ENCODE measurements around the gene SLC35F1.

Gene SLC35F1

DNA sequence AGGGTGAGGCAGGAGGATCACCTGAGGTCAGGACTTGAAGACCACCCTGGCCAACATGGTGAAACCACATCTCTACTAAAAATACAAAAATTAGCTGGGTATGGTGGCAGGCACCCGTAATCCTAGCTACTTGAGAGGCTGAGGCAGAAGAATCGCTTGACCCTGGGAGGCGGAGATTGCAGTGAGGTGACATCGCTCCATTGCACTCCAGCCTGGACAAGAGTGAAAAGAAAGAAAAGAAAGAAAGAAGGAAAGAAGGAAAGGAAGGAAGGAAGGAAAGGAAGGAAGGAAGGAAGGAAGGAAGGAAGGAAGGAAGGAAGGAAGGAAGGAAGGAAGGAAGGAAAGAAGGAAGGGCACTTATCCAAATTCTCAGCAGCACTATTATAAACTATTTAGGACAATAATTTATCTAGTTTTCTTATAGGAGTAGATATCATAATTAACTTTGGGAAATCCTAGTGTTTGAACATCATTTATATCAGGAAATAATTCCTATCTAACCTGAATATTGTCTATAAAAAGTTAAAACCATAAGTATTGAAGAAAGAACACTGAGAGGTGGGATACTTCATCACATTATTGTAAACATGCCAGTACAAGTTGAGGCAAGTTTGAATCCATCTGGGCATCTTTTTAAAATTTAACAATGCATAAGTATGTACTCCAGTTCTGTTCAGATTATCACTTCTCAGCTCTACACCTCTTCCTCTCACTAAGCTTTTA is 305.5 kb downstream of the SLC35F1 start:
- Histone ChIP-seq H3K9me3 (ENCODE audit: control insufficient read depth, low read length) (no peaks in the 10 kb centered on the region), H3K27ac (ENCODE audit: low read depth, low read length, severe bottlenecking) (no peak overlapping the region), H3K4me3 (ENCODE audit: extremely low read depth, insufficient read depth, low read length, poor library complexity, severe bottlenecking) (no peak overlapping the region), H3K36me3 (ENCODE audit: control insufficient read depth, insufficient read depth, low read length) (no peaks in the 10 kb centered on the region), H3K4me1 (ENCODE audit: control insufficient read depth, insufficient read depth, low read length, poor library complexity, severe bottlenecking) (no peaks in the 10 kb centered on the region)
- WGBS, 2 experiments (ENCODE audit: insufficient coverage in 2 of 2) = 97% methylated on average over 4 of the region's 4 CpGs

DNA sequence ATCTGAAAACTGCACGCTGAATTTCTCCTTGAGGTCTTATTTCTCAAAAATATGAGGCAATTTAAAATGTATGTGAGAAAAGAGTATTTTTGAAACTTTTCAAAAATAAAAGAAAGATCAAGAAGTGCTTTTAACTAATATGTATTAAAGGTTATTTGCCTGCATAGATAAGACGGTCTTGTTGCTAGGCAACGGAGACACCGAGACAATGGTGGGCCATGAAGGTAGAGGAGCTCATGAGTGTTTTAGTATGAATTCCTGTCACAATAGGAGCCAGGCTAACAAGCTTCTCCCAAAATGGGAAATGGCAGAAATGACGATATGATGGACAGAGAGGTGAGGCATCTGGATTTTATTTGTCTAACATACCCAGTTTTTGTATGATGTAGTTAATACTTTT is 308.2 kb downstream of the SLC35F1 start:
- Histone ChIP-seq H3K4me3 (ENCODE audit: extremely low read depth, insufficient read depth, low read length, poor library complexity, severe bottlenecking) (no peak overlapping the region), H3K36me3 (ENCODE audit: control insufficient read depth, insufficient read depth, low read length) (no peaks in the 10 kb centered on the region), H3K27ac (ENCODE audit: low read depth, low read length, severe bottlenecking) (no peak overlapping the region), H3K9me3 (ENCODE audit: control insufficient read depth, low read length) (no peaks in the 10 kb centered on the region), H3K4me1 (ENCODE audit: control insufficient read depth, insufficient read depth, low read length, poor library complexity, severe bottlenecking) (peaks cover 2% of the 10 kb centered on the region)
- 95 to 98% methylated on average over 4 to 5 of the region's 5 CpGs for WGBS, 2 experiments (ENCODE audit: insufficient coverage in 2 of 2)

DNA sequence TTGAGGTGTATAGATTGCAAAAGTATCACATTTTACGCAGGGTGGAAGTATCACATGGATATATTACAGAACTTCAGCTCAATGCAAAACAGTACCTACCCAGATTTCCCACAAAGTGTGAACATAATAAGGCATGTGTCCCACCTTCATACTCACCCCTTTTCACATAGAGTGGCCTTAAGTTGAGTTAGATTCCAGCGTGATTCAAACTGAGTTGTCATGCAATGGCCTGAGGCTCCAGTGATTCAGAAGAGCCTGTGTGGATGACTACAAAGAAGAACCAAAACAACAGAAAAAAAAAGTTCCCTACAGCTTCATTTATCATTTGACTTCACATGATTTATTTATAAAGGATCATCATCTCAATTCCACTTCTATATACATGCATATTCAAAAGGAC is 309.7 kb downstream of the SLC35F1 start:
- WGBS, 2 experiments (ENCODE audit: insufficient coverage in 2 of 2) = 100% methylated on average over 1 of the region's 2 CpGs; no CpG with 5 or more reads in 1 of the 2 experiments
- H3K27ac ChIP-seq (ENCODE audit: low read depth, low read length, severe bottlenecking) = no peak overlapping the region
- peaks cover 8% of the 10 kb centered on the region for H3K4me1 ChIP-seq (ENCODE audit: control insufficient read depth, insufficient read depth, low read length, poor library complexity, severe bottlenecking)

DNA sequence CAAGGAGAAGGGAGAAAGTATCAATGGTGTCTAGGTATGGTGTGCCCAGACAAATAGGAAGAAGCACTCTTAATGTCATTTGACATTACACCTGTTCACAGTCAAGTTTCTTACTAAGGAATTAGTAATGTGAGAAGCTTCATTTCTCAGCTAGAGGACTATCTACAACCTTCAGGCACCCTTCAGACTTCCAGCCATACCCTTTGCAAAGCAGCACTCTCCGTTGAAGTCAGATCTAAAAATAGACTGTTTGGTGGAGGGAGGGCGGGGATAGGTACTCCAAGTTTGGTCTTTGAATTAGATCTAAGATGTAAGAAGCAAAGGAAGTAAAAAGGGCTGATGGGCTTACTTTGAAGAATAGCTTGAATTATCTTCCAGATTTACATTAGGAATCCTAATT is 311.1 kb downstream of the SLC35F1 start:
- Histone ChIP-seq H3K36me3 (ENCODE audit: control insufficient read depth, insufficient read depth, low read length) (no peaks in the 10 kb centered on the region), H3K4me3 (ENCODE audit: extremely low read depth, insufficient read depth, low read length, poor library complexity, severe bottlenecking) (no peak overlapping the region), H3K4me1 (ENCODE audit: control insufficient read depth, insufficient read depth, low read length, poor library complexity, severe bottlenecking) (peaks cover 8% of the 10 kb centered on the region), H3K9me3 (ENCODE audit: control insufficient read depth, low read length) (no peaks in the 10 kb centered on the region), H3K27ac (ENCODE audit: low read depth, low read length, severe bottlenecking) (no peak overlapping the region)
- 75% methylated on average over 2 of the region's 2 CpGs; no CpG with 5 or more reads in 1 of the 2 experiments for WGBS, 2 experiments (ENCODE audit: insufficient coverage in 2 of 2)

More for the DNA sequence above, 309.7 kb downstream of the SLC35F1 start:
- H3K9me3 ChIP-seq (ENCODE audit: control insufficient read depth, low read length) = no peaks in the 10 kb centered on the region
- H3K36me3 ChIP-seq (ENCODE audit: control insufficient read depth, insufficient read depth, low read length) = no peaks in the 10 kb centered on the region
- no peak overlapping the region for H3K4me3 ChIP-seq (ENCODE audit: extremely low read depth, insufficient read depth, low read length, poor library complexity, severe bottlenecking)

DNA sequence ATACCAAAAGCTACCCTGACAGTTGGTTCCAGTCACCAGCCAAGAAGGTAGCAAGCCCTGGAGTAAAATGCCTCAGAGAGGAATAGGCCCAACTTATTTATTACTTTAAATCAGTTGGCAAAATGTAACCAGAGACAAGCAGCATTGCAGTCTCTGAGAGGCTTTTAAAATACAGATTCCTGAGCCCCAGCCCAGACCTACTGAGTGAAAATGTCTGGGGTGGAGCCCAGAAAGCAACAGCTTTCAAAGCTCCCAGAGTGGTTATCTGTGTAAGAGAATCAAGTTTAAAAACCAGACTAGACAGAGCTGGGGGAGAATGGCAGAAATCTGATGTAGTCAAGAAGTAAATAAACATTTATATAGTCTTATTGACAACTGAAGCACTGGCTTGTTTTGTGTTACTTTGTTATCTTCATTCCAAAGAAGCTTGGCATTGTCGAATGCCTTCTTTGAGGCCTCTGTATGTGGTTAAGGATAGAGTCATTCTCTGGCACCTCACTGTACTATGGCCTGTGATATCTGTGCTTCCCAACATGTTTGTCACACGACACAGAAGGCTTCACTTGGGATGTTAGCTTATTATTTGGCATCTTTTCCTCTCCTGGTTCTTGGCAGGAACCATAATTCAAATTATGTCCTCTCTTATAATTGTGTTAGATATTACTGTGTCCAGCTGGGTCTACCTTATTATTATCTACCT is 313.5 kb downstream of the SLC35F1 start:
- Histone ChIP-seq H3K4me1 (ENCODE audit: control insufficient read depth, insufficient read depth, low read length, poor library complexity, severe bottlenecking) (peaks cover 8% of the 10 kb centered on the region), H3K9me3 (ENCODE audit: control insufficient read depth, low read length) (no peaks in the 10 kb centered on the region), H3K27ac (ENCODE audit: low read depth, low read length, severe bottlenecking) (peak overlapping the region; percentile 60), H3K4me3 (ENCODE audit: extremely low read depth, insufficient read depth, low read length, poor library complexity, severe bottlenecking) (no peak overlapping the region), H3K36me3 (ENCODE audit: control insufficient read depth, insufficient read depth, low read length) (no peaks in the 10 kb centered on the region)
- 83% methylated on average over 1 of the region's 2 CpGs; no CpG with 5 or more reads in 1 of the 2 experiments for WGBS, 2 experiments (ENCODE audit: insufficient coverage in 2 of 2)

DNA sequence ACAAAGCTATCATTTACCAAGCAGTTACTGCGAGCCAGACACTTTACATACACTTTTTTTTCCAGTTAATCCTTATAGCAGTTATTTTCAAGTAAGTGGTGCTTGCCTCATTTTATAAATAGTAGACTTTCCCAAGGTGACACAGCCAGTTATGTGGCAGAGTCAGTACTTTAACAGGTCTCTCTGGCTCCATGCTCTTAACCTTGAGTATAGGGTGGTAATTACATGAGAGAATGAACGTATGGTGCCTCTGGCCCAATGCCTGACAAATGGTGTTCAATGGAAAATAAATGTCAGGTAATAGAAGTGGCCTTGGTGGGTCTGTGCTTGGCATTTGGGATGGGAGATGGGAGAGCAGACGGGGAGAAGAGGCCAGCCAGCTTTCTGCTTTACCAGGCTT is 316.3 kb downstream of the SLC35F1 start:
- Histone ChIP-seq H3K4me1 (ENCODE audit: control insufficient read depth, insufficient read depth, low read length, poor library complexity, severe bottlenecking) (peaks cover 8% of the 10 kb centered on the region), H3K27ac (ENCODE audit: low read depth, low read length, severe bottlenecking) (no peak overlapping the region), H3K4me3 (ENCODE audit: extremely low read depth, insufficient read depth, low read length, poor library complexity, severe bottlenecking) (no peak overlapping the region), H3K9me3 (ENCODE audit: control insufficient read depth, low read length) (no peaks in the 10 kb centered on the region), H3K36me3 (ENCODE audit: control insufficient read depth, insufficient read depth, low read length) (no peaks in the 10 kb centered on the region)
- 83 to 91% methylated on average over 1 of the region's 3 CpGs for WGBS, 2 experiments (ENCODE audit: insufficient coverage in 2 of 2)

DNA sequence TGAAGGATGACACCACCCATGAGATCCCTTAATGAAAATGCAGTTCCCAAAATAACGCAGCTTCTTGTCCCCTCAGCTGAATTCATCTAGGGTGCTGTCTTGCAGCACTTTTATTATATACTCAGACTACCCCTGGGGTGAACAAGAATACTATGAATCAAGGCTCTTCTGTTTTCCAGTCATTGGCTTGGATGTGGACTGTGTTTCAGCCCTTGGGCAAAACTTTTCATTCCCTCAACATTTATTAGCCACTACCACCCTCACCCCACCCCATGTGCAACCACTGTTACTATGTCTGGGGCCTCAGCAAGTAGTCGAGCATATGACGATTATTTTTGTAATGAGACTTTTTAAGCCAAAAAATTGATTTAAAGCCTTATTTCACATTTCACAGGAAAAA is 321.8 kb downstream of the SLC35F1 start:
- WGBS, 2 experiments (ENCODE audit: insufficient coverage in 2 of 2) = 50% methylated on average over 3 of the region's 3 CpGs; no CpG with 5 or more reads in 1 of the 2 experiments
- H3K36me3 ChIP-seq (ENCODE audit: control insufficient read depth, insufficient read depth, low read length) = no peaks in the 10 kb centered on the region
- no peak overlapping the region for H3K4me3 ChIP-seq (ENCODE audit: extremely low read depth, insufficient read depth, low read length, poor library complexity, severe bottlenecking)
- no peak overlapping the region for H3K27ac ChIP-seq (ENCODE audit: low read depth, low read length, severe bottlenecking)
- no peaks in the 10 kb centered on the region for H3K9me3 ChIP-seq (ENCODE audit: control insufficient read depth, low read length)
- no peaks in the 10 kb centered on the region for H3K4me1 ChIP-seq (ENCODE audit: control insufficient read depth, insufficient read depth, low read length, poor library complexity, severe bottlenecking)

DNA sequence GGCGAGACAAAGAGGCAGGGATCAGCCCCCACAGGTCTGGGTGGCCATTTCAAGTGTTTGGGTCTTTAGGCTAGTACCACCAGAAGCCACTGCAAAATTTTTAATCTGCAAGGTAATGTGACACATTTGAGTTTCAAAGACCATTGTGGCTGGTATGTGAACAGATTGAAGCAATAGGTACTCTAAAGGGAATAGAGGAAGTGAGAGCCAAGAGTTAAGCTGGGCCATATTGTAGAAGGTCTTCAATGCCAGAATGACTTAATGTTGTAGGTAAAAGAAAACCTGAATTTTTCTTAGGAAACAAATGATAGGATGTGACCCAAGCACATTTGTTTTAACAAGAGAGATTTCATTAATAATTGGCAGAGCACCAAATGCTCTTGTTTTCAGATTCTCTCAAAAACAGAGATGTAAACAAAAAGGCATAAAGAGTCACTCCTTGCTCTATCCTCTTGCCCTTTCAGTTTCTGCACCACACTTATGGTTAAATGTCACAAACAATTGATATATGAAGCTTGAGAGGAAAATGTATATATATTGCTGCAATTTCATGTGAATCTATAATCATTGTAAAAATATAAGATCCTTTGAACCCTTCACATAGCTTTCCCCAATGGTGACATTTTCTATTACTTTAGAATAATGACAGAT is 333.9 kb downstream of the SLC35F1 start:
- H3K9me3 ChIP-seq (ENCODE audit: control insufficient read depth, low read length) = no peaks in the 10 kb centered on the region
- no peaks in the 10 kb centered on the region for H3K36me3 ChIP-seq (ENCODE audit: control insufficient read depth, insufficient read depth, low read length)
- H3K4me1 ChIP-seq (ENCODE audit: control insufficient read depth, insufficient read depth, low read length, poor library complexity, severe bottlenecking) = no peaks in the 10 kb centered on the region
- H3K4me3 ChIP-seq (ENCODE audit: extremely low read depth, insufficient read depth, low read length, poor library complexity, severe bottlenecking) = no peak overlapping the region
- H3K27ac ChIP-seq (ENCODE audit: low read depth, low read length, severe bottlenecking) = no peak overlapping the region
- 100% methylated on average over 1 of the region's 1 CpG for WGBS, 2 experiments (ENCODE audit: insufficient coverage in 2 of 2)

DNA sequence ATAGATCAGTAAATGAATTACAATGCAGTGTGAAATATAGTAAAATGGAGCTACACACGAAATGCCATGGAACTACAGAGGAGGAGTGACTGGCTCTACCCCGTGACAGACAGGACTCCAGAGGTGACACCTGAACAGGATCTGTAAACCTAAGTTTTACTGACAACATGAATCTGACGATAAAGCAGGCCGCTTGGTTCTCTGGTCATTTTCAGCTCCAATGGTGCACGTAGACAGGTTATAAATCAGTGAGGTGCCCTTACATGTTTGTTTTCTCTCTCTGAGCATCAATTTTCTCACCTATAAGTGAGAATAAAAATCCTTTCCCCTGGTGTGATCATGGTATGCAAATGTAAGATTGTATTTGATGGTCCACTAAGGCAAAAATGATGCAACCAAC is 339.3 kb downstream of the SLC35F1 start:
- Histone ChIP-seq H3K36me3 (ENCODE audit: control insufficient read depth, insufficient read depth, low read length) (no peaks in the 10 kb centered on the region), H3K4me1 (ENCODE audit: control insufficient read depth, insufficient read depth, low read length, poor library complexity, severe bottlenecking) (peaks cover 9% of the 10 kb centered on the region), H3K9me3 (ENCODE audit: control insufficient read depth, low read length) (peaks cover 8% of the 10 kb centered on the region), H3K4me3 (ENCODE audit: extremely low read depth, insufficient read depth, low read length, poor library complexity, severe bottlenecking) (no peak overlapping the region), H3K27ac (ENCODE audit: low read depth, low read length, severe bottlenecking) (no peak overlapping the region)
- WGBS, 2 experiments (ENCODE audit: insufficient coverage in 2 of 2) = 88 to 94% methylated on average over 4 of the region's 5 CpGs

DNA sequence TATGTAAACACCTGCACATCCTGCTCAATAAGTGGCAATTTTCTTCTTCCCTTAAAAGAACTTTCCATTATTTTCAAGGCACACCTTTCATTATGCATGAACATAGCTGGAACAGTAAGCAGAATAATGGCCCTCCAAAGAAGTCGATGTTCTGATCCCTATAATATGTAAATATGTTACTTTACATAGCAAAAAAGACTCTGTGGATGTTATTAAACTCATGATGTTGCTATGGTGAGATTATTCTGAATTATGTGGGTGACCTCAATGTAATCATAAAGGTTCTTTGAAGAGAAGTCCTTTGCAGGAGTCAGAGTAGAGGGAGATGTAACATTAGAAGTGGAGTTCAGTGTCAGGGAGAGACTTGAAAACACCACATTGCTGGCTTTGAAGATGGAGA is 341.1 kb downstream of the SLC35F1 start:
- no peak overlapping the region for H3K27ac ChIP-seq (ENCODE audit: low read depth, low read length, severe bottlenecking)
- no CpG with 5 or more reads among the region's 1 CpG for WGBS, 2 experiments (ENCODE audit: insufficient coverage in 2 of 2)
- peaks cover 8% of the 10 kb centered on the region for H3K9me3 ChIP-seq (ENCODE audit: control insufficient read depth, low read length)
- H3K4me1 ChIP-seq (ENCODE audit: control insufficient read depth, insufficient read depth, low read length, poor library complexity, severe bottlenecking) = peaks cover 9% of the 10 kb centered on the region
- H3K4me3 ChIP-seq (ENCODE audit: extremely low read depth, insufficient read depth, low read length, poor library complexity, severe bottlenecking) = no peak overlapping the region
- no peaks in the 10 kb centered on the region for H3K36me3 ChIP-seq (ENCODE audit: control insufficient read depth, insufficient read depth, low read length)
